HepG2 (cell line): ENCODE measurements around the gene RPTOR. TPM values are rescaled to one million over a fixed set of nuclear protein-coding genes. Genes with fewer than 3 reads are reported as not detected.
A peak's percentile ranks its signal among the peaks of the same experiment; 100 is the strongest.

Experiments used
- AFF4 ChIP-seq: sonication (generic); formaldehyde crosslinking; IDR thresholded peaks from 2 replicates; pipeline ENCODE4 v1.4.0; 2020; ENCODE audit warnings: missing genetic modification reagents
- AGO2 ChIP-seq: fragments of 200-400 bp; formaldehyde crosslinking; optimal IDR thresholded peaks from 2 replicates; pipeline ENCODE3; 2017; ENCODE audit warnings: mild to moderate bottlenecking, low read depth, low read length, moderate library complexity
- AHR ChIP-seq: IDR thresholded peaks from 2 replicates; pipeline ENCODE4 v1.6.1; 2018; ENCODE audit warnings: missing genetic modification reagents, missing compliant biosample characterization
- HNF4G ChIP-seq, 2 experiments: sonication (generic) in 1 of 2; formaldehyde crosslinking in 1 of 2; IDR thresholded peaks; 2 replicates each; pipeline versions ENCODE4 v1.4.0 to v1.6.1; 2011 to 2020; ENCODE audit warnings: borderline replicate concordance in 2 of 2, low read depth in 2 of 2, mild to moderate bottlenecking in 2 of 2, low read length in 1 of 2, missing genetic modification reagents in 1 of 2, moderate library complexity in 1 of 2
- HOMEZ ChIP-seq: IDR thresholded peaks from 2 replicates; pipeline ENCODE4 v1.6.1; 2016; ENCODE audit warnings: low read depth
- IKZF5 ChIP-seq: IDR thresholded peaks from 2 replicates; pipeline ENCODE4 v1.6.1; 2018; ENCODE audit warnings: missing genetic modification reagents, mild to moderate bottlenecking, missing compliant biosample characterization
- MAFG ChIP-seq: sonication (generic); formaldehyde crosslinking; IDR thresholded peaks from 2 replicates; pipeline ENCODE4 v1.5.1; 2020; ENCODE audit warnings: mild to moderate bottlenecking, missing genetic modification reagents
- PLRG1 ChIP-seq: fragments of 450-650 bp; conservative IDR thresholded peaks from 2 replicates; pipeline ENCODE4 v1.6.1; 2016
- SOX13 ChIP-seq, 3 experiments: fragments of 450-650 bp in 1 of 3; sonication (generic) in 1 of 3; formaldehyde crosslinking in 1 of 3; IDR thresholded peaks in 2 of 3; conservative IDR thresholded peaks in 1 of 3; 2 replicates each; pipeline versions ENCODE4 v1.5.0 to v1.6.1; 2016 to 2020; ENCODE audit warnings: antibody characterized with exemption in 1 of 3, mild to moderate bottlenecking in 1 of 3, missing compliant biosample characterization in 1 of 3, missing genetic modification reagents in 1 of 3, moderate library complexity in 1 of 3
- SOX6 ChIP-seq, 2 experiments: fragments of 450-650 bp in 1 of 2; sonication (generic) in 1 of 2; formaldehyde crosslinking in 1 of 2; IDR thresholded peaks; 2 replicates each; pipeline versions ENCODE4 v1.4.0 to v1.6.1; 2017 to 2020; ENCODE audit warnings: antibody characterized with exemption in 1 of 2, mild to moderate bottlenecking in 1 of 2, missing genetic modification reagents in 1 of 2
- ZBTB7A ChIP-seq: sonication (generic); formaldehyde crosslinking; IDR thresholded peaks from 2 replicates; pipeline ENCODE4 v1.8.0; 2022; ENCODE audit warnings: mild to moderate bottlenecking, missing genetic modification reagents
- ZNF691 ChIP-seq: sonication (generic); formaldehyde crosslinking; IDR thresholded peaks from 2 replicates; pipeline ENCODE4 v1.4.0; 2020; ENCODE audit warnings: missing genetic modification reagents, low read depth, mild to moderate bottlenecking, borderline replicate concordance
- ZNF790 ChIP-seq: sonication (generic); formaldehyde crosslinking; IDR thresholded peaks from 2 replicates; pipeline ENCODE4 v1.8.0; 2022; ENCODE audit warnings: missing genetic modification reagents, mild to moderate bottlenecking, borderline replicate concordance
- polyA plus RNA-seq, 8 experiments: library from polyadenylated mRNA; depleted of rRNA in 3 of 8; stranded (reverse) in 7 of 8; unstranded in 1 of 8; fragments of >200 nt; fragmentation: Illumina TruSeq in 4 of 8; extraction: Trizol in 4 of 8; gene quantifications; 2 replicates each; pipeline versions ENCODE4 v1.2.1 to v1.2.3, GENCODE V29; 2011 to 2016; ENCODE audit warnings: low read depth in 4 of 8, missing spikeins in 1 of 8, mixed read lengths in 1 of 8; ENCODE audit not compliant: insufficient read depth in 1 of 8
- total RNA-seq, 5 experiments: library from RNA; depleted of rRNA; stranded (reverse); fragments of >200 nt; fragmentation: Illumina TruSeq; extraction: Trizol; gene quantifications; 2 replicates each; pipeline ENCODE4 v1.2.3, GENCODE V29; 2016; ENCODE audit warnings: low read depth in 1 of 5
- TF ChIP-seq, protein P1 (sequence below): sonication (generic); formaldehyde crosslinking; IDR thresholded peaks from 2 replicates; pipeline ENCODE4 v1.9.0; 2021; ENCODE audit warnings: missing genetic modification reagents, borderline replicate concordance
- TF ChIP-seq, protein P2 (sequence below): sonication (generic); formaldehyde crosslinking; IDR thresholded peaks from 2 replicates; pipeline ENCODE4; 2020; ENCODE audit warnings: missing genetic modification reagents, mild to moderate bottlenecking, borderline replicate concordance

The RPTOR gene
- total and polyA plus RNA-seq, 2 of the 13 experiments (the other 11 are each of a cell fraction or from before 2014, with no cell fraction given) = 6.6 to 25.3 TPM

GRCh38 chr17:80759377-80759673 lies 214.7 kb downstream of the RPTOR start (continued):
- TF ChIP-seq HOMEZ (CRISPR knock-in tag) (no peak), SOX6 (IDR thresholded peaks at IDR 0.05) (no peak), SOX6 (CRISPR knock-in tag; IDR thresholded peaks at IDR 0.05) (peak; percentile 67), ZNF691 (no peak), AGO2 (no peak), HNF4G (IDR thresholded peaks at IDR 0.05; ENCODE audit: borderline replicate concordance, low read depth, low read length) (no peak), HNF4G (CRISPR knock-in tag; IDR thresholded peaks at IDR 0.05; ENCODE audit: borderline replicate concordance, low read depth) (no peak), ZNF790 (CRISPR knock-in tag) (no peak), MAFG (CRISPR knock-in tag) (no peak), AHR (CRISPR knock-in tag) (no peak), AFF4 (no peak), PLRG1 (no peak), SOX13 (IDR thresholded peaks at IDR 0.05) (peak; percentile 36; the same call in 1 of the 2 replicates), SOX13 (CRISPR knock-in tag; conservative IDR thresholded peaks at IDR 0.05 in 1 of 2, IDR thresholded peaks at IDR 0.05 in 1 of 2) (peak in 1 of 2 experiments; percentile 73; a peak in 2 of 4 replicates), ZBTB7A (CRISPR knock-in tag) (no peak), IKZF5 (CRISPR knock-in tag) (no peak)
- TF ChIP-seq, protein P1, sequence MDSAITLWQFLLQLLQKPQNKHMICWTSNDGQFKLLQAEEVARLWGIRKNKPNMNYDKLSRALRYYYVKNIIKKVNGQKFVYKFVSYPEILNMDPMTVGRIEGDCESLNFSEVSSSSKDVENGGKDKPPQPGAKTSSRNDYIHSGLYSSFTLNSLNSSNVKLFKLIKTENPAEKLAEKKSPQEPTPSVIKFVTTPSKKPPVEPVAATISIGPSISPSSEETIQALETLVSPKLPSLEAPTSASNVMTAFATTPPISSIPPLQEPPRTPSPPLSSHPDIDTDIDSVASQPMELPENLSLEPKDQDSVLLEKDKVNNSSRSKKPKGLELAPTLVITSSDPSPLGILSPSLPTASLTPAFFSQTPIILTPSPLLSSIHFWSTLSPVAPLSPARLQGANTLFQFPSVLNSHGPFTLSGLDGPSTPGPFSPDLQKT = no peak
- TF ChIP-seq, protein P2, sequence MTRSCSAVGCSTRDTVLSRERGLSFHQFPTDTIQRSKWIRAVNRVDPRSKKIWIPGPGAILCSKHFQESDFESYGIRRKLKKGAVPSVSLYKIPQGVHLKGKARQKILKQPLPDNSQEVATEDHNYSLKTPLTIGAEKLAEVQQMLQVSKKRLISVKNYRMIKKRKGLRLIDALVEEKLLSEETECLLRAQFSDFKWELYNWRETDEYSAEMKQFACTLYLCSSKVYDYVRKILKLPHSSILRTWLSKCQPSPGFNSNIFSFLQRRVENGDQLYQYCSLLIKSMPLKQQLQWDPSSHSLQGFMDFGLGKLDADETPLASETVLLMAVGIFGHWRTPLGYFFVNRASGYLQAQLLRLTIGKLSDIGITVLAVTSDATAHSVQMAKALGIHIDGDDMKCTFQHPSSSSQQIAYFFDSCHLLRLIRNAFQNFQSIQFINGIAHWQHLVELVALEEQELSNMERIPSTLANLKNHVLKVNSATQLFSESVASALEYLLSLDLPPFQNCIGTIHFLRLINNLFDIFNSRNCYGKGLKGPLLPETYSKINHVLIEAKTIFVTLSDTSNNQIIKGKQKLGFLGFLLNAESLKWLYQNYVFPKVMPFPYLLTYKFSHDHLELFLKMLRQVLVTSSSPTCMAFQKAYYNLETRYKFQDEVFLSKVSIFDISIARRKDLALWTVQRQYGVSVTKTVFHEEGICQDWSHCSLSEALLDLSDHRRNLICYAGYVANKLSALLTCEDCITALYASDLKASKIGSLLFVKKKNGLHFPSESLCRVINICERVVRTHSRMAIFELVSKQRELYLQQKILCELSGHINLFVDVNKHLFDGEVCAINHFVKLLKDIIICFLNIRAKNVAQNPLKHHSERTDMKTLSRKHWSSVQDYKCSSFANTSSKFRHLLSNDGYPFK (CRISPR knock-in tag) = no peak
